NCI-H2171 (cell line): ENCODE data around the gene RNF166.

Experiments used
- DNase-seq: peaks from one replicate; lab custom pipeline; 2025; lab: John Stamatoyannopoulos, UW

Gene RNF166

DNA sequence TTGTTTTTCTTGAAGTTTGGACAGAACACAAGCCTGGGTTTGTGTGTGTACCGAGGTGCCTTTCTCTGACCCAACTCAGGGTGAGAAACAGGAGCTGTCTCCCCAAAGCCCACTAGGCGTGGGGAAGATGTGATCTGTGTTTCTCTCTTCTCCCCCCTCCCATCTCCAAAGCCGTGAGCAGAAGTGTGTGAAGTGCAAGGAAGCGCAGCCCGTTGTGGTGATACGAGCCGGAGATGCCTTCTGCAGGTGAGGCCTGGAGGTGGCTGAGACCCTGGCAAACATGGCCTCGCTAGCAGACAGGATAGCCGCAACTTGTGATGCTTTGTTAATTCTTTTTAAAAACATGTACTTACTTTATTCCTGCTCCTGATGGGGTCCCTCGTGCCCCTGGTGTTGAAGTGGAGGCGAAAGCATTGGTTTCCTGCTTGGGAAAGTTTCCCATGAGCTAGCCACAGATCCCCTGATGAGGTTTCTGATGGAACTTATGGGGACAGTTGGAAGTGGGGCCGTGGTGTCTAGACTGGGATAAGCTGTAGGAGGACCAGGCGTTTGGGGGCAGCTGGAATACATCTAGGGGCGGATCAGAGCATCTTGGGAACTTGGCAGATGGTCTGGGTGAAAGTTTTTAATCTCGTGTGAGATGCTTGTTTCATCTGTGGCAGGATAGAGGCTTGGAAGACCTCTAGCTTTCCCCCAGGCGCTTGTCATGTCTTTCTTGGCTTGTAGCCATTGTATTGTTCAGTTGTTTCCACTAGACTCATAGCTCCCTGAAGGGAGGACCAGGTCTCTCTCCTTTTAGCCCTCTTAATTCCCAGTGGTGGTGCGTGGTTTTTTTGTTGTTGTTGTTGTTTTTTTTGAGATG lies 988 bp upstream of the RNF166 start:
- DNase-seq = no peak

GRCh38 chr16:88705801-88706228 lies 393 bp downstream of the RNF166 start:
- no peak for DNase-seq

GRCh38 chr16:88705076-88705684 lies 1.0 kb downstream of the RNF166 start:
- DNase-seq = no peak

GRCh38 chr16:88703486-88704309 lies 2.5 kb downstream of the RNF166 start:
- no peak for DNase-seq

GRCh38 chr16:88702371-88703210 lies 3.6 kb downstream of the RNF166 start:
- no peak for DNase-seq

- no peak for DNase-seq
Observed at GRCh38 chr16:88701581-88702370, 4.4 kb downstream of the RNF166 start.

DNA sequence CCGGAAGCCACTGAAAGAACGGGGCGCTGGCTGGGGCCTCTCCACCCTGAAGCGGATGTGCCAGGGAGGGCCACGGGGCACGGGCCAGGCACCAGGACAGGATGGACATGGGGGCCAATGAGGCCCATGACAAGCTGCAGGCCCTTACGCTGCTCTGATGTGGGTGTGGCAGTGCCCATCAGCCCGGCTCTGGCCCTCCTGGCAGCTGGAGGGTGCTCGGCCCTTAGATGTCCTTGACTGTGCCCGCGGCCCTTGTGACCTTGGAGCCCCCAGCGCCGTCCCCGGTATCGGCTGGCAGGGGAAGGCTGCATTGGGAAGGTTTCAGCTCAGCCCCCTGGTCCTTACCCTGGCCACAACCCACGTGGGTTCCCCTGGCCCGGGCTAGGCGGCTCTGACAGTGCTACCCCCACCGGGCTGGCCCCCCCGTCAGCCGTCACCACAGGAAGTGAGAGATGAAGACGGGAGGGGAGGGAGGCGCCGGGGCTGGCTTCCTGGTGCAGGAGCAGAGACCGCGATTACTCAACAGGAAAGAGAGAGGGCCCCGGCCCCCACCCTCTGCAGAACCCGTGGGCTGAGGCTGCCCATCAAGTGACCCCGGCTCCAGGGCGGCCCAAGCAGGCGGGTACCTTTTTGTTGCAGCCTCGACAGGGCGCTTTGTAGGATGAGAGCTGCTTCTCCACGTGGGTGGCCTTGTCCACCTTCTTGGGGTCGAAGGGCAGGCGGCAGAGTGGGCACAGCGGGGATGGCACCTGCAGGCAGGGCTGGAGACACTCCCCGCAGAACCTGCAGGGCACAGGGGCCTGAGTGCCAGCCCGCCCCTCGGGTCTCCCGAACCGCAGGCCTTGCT lies 5.3 kb downstream of the RNF166 start:
- DNase-seq = no peak

DNA sequence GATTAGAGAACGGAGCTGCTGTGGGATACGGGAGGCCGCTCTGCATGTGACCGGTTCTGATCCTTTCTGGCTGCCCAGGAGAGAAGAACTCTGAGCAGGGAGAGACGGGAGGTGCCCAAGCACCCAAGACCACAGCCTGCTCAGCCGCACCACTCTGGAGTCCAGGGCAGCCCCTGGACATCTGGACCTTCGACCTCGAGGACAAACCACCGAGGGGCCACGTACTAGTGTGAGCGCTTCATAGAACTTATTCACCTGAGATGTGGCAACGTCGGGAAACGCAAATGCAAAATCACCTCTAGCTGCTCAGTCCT lies 5.9 kb downstream of the RNF166 start:
- no peak for DNase-seq

DNA sequence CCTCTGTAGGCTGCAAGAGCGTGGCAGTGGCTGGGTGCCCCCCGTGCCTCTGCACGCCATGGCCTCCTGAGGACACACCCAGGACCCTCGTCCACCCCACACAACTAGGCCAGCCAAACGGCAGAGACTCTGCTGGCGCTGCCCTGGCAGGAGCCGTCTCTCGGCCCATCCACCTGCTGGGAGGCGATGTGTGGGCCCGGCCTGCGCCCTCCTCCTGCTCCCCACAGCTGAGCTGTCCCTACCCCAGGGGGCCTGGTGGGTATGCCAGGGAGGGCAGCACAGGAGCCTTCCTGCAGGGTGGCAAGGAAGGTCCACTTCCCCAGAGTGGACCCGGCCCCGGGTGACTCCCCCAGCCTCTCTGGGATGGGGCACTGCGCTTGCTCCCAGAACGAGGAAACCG lies 7.0 kb downstream of the RNF166 start:
- DNase-seq = no peak

DNA sequence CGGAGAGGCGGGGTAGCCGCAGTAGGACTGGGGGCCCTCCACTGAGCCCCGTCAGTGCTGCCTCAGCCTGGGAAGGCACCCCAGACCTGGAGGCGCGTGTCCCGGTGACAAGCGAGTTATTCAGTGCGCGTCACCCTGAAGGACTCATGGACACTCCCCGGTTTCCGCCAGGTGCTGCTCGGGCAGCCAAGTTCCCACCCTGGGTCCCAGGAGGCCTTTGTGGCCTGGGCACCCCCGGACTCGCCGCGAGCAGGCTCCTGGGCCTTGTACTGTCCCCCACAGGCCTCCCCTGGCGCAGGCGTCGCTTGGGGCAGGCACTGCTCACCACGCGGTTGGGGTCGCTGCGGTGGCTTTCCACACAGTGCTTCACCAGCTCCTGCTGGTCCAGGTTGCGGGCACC lies 7.6 kb downstream of the RNF166 start:
- no peak for DNase-seq

DNA sequence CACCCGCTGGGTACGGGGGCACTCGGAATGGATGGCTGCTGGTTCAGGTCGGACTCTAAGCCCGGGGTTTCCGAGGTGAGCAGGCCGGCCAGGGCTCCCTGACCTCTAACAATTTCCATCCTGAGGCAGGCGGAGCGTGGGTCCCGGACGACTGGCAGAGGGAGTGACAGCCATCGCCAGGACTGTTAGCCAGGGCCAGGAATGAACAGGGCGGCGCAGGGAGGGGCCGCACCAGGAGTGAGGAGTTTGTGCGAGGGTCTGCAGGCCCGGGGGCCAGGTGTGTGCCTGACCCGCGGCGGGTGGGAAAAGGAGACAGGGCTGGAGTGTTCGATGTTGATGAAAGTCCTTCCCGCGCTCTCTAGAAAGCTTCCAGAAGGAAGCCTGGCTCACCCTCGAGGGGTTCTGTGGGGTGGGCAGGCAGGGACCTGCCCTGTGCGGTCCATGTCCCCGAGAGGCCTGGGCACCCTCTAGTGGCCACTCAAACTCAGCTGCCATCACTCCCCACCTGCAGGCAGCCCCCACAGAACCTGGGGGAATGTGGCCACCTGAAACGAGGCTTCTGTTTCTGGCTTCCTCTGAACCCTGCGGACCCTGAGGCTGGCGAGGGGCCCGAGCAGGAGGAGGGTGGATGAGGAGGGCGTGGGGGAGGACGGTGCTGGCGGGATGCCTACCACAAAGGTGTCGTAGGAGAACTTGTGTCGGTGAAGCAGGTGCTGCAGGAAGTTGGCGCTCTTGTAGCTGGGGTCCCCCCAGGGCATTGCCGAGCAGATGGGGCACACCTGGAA lies 8.2 kb downstream of the RNF166 start:
- DNase-seq = no peak

- DNase-seq = no peak
Observed at GRCh38 chr16:88697116-88697830, 8.9 kb downstream of the RNF166 start.

DNA sequence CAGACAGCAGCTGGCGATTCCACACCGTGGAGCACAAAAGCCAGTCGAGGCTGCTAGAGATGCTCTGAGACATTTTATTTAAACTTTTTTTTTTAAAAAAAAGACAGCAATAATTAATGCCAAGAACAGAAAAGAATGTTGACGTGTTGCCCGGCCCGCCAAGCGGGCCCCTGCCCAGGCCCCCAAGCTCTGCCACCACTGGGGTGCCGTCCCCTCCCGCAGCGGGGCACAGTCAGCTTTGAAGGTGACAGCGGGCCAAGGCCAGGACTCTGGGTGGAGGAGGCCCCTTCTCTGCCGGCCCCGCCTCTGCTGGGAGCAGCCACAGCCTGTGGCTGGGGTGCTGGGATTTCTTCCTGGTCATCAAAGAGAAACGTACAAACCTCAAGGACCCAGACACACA lies 9.8 kb downstream of the RNF166 start:
- DNase-seq = no peak

DNA sequence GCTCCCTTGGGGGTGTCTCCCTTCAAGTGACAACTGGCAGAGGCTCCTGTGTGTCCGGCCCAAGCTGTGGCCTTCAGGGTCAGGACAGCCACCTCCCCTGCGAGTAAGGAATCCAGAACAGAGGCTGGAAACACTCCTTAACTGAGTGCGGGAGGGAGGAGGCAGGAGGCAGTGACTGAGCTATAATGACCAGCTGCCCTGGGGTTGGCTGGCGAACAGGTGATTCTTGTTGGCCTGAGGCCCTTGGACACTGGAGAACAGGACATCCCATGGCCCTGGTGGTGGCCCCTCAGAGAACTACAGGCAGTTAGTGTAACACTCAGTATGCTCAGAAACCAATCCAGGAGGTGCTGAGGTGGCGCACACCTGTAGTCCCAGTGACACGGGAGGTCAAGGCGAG lies 10.5 kb downstream of the RNF166 start:
- no peak for DNase-seq

- DNase-seq = no peak
Observed at GRCh38 chr16:88695218-88695617, 11.0 kb downstream of the RNF166 start.

- no peak for DNase-seq
Observed at GRCh38 chr16:88694221-88695087, 11.8 kb downstream of the RNF166 start.

GRCh38 chr16:88693420-88694177 lies 12.6 kb downstream of the RNF166 start:
- no peak for DNase-seq
